WTC11 (cell line): Measurements from ENCODE around the gene ACOX3.

ENCODE experiments used
- NR2C2 ChIP-seq: sonication (generic); formaldehyde crosslinking; IDR thresholded peaks from 2 replicates; pipeline ENCODE4 v1.8.0; 2022; ENCODE audit warnings: mild to moderate bottlenecking, missing genetic modification reagents
- TCF7 ChIP-seq: sonication (generic); formaldehyde crosslinking; IDR thresholded peaks from 2 replicates; pipeline ENCODE4 v1.8.0; 2022; ENCODE audit warnings: mild to moderate bottlenecking, low read depth, missing genetic modification reagents, moderate library complexity
- TF ChIP-seq, protein P1 (sequence below): sonication (generic); formaldehyde crosslinking; IDR thresholded peaks from 2 replicates; pipeline ENCODE4 v1.8.1; 2022; ENCODE audit warnings: low read depth, mild to moderate bottlenecking, moderate library complexity, missing genetic modification reagents, borderline replicate concordance
- TF ChIP-seq, protein P2 (sequence below): fragments of 250-450 bp; sonication (Bioruptor Pico); conservative IDR thresholded peaks from 2 replicates; pipeline ENCODE4 v1.9.0; 2021; ENCODE audit warnings: mild to moderate bottlenecking
- TF ChIP-seq, protein P3 (sequence below): fragments of 200-600 bp; IDR thresholded peaks from 2 replicates; pipeline ENCODE4 v1.8.0; 2022; ENCODE audit warnings: antibody characterized with exemption

DNA sequence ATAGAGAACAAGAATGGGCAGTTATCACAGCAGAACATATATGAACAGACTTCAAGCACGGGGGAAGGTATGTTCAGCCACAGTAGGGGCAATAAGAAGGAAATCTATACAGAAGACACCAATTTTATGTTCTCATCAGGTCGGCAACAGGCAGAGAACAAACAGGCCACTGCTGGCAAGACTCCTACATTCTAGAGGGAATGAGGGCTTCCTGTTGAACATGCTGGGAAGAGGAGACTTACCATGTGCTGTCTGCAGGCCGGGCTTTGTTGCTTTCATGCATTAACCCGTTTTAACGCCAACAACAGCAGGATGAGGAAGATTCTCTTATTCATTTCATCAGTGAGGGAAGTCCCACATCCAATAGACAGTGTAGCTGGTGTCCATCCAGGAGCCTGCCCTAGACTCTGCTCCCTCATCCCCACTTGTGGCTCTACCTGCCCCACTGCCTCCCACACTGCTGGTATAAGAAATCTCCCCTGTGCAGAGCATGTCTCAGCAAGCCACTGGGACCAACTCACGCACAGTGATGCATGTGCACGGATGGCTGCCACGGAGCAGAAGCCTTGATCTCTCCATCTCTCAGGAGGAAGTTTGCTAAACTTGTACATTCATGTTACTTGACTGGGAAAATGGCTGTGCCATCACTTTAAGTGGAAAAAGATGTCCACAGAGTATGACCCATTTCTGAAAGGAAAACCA lies 84.5 kb downstream of the ACOX3 start:
- TF ChIP-seq, protein P1, sequence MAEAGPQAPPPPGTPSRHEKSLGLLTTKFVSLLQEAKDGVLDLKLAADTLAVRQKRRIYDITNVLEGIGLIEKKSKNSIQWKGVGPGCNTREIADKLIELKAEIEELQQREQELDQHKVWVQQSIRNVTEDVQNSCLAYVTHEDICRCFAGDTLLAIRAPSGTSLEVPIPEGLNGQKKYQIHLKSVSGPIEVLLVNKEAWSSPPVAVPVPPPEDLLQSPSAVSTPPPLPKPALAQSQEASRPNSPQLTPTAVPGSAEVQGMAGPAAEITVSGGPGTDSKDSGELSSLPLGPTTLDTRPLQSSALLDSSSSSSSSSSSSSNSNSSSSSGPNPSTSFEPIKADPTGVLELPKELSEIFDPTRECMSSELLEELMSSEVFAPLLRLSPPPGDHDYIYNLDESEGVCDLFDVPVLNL (CRISPR knock-in tag), result no peak
- TF ChIP-seq NR2C2 (CRISPR knock-in tag), result no peak
- TF ChIP-seq, protein P2, sequence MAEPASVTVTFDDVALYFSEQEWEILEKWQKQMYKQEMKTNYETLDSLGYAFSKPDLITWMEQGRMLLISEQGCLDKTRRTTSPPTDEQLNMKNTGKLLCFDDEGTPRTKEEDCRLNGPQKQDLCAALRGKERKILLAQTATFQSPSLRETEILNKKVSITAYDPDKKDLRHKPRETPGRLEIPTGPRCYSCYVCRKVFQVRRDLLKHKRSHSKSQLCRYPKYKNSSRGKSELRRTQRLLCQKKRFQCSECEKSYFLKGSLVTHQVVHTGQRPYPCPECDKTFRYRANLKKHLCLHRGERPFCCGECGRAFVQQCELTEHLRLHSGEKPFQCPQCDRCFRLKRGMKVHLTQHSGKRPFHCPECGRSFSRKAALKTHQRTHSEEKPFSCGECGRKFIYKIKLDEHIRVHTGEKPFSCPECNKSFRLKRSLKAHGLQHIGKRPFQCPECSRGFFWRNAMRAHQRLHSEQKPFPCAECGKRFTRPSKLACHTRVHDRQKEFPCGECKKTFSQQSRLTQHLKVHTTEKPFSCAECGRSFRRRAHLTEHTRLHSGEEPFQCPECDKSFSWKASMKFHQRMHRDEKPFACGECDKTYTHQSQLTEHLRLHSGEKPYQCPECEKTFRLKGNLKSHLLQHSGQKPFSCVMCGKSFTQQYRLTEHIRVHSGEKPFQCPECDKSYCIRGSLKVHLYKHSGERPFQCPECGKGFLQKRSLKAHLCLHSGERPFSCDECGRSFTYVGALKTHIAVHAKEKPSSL, result no peak
- TF ChIP-seq, protein P3, sequence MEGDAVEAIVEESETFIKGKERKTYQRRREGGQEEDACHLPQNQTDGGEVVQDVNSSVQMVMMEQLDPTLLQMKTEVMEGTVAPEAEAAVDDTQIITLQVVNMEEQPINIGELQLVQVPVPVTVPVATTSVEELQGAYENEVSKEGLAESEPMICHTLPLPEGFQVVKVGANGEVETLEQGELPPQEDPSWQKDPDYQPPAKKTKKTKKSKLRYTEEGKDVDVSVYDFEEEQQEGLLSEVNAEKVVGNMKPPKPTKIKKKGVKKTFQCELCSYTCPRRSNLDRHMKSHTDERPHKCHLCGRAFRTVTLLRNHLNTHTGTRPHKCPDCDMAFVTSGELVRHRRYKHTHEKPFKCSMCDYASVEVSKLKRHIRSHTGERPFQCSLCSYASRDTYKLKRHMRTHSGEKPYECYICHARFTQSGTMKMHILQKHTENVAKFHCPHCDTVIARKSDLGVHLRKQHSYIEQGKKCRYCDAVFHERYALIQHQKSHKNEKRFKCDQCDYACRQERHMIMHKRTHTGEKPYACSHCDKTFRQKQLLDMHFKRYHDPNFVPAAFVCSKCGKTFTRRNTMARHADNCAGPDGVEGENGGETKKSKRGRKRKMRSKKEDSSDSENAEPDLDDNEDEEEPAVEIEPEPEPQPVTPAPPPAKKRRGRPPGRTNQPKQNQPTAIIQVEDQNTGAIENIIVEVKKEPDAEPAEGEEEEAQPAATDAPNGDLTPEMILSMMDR, result no peak
- TF ChIP-seq TCF7 (CRISPR knock-in tag), result no peak
